Urinary bladder (tissue), 4 donors: Measurements from ENCODE around the gene AK8. TPM values are rescaled to one million over a fixed set of nuclear protein-coding genes. Genes with fewer than 3 reads are reported as not detected.

Experiments used
- DNase-seq: peaks from one replicate; pipeline ENCODE4 v3.0.0-alpha.2; 2015; ENCODE audit errors: extremely low spot score
- H3K27ac ChIP-seq: one replicate; pipeline ENCODE4 v1.5.1; 2013; ENCODE audit warnings: low read depth, mild to moderate bottlenecking, moderate library complexity
- H3K36me3 ChIP-seq: one replicate; pipeline ENCODE4 v1.6.1; 2013; ENCODE audit warnings: mild to moderate bottlenecking, moderate library complexity; ENCODE audit not compliant: insufficient read depth
- H3K4me1 ChIP-seq: one replicate; pipeline ENCODE4 v1.6.1; 2013; ENCODE audit warnings: mild to moderate bottlenecking, moderate library complexity; ENCODE audit not compliant: insufficient read depth
- H3K4me3 ChIP-seq: one replicate; pipeline ENCODE4 v1.5.1; 2013; ENCODE audit warnings: low read depth, low read length
- WGBS: extraction: QIAGEN DNeasy Blood & Tissue Kit; methylation state at CpG from one replicate; pipeline ENCODE4 v1.1.7; 2013; 5-methylcytosine and 5-hydroxymethylcytosine counted together
- polyA plus RNA-seq: library from polyadenylated mRNA; stranded (reverse); fragments of 200-250 nt; gene quantifications from one replicate; pipeline ENCODE4 v1.2.3, GENCODE V29; 2013
- total RNA-seq: library from RNA; depleted of rRNA; stranded (reverse); fragments of >200 nt; gene quantifications from one replicate; pipeline ENCODE4 v1.2.3, GENCODE V29; 2014
- donor health status: healthy with polysubstance abuse.
- donor health status: healthy.

AK8 gene
- total and polyA plus RNA-seq, 2 donors = 1.0 to 1.1 TPM

DNA sequence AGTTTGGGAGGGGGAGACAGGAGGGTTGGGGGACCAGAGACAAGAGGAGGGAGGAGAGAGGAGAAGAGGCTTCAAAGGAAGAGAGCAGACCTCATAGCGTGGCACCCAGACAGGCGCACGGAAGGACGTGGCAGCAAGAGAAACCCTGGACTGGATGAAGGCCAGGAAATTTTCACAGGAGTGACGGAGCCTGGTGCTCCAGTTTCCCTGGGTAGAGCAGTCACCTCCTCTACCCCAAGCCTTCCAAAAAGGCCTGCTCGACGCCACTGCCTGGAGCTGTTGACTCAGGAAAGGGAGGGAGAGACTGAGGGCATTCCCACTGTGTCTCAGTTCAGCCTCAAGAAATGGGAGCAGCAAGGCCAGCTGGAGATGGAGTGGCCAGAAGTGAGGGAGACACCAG, 19.3 kb downstream of the AK8 start:
- 72% methylated on average over 7 of the region's 7 CpGs for WGBS
- no peak for DNase-seq
- no peak overlapping the region for H3K4me3 ChIP-seq
- no peaks in the 10 kb centered on the region for H3K36me3 ChIP-seq
- H3K4me1 ChIP-seq = no peaks in the 10 kb centered on the region
- H3K27ac ChIP-seq = no peak overlapping the region

DNA sequence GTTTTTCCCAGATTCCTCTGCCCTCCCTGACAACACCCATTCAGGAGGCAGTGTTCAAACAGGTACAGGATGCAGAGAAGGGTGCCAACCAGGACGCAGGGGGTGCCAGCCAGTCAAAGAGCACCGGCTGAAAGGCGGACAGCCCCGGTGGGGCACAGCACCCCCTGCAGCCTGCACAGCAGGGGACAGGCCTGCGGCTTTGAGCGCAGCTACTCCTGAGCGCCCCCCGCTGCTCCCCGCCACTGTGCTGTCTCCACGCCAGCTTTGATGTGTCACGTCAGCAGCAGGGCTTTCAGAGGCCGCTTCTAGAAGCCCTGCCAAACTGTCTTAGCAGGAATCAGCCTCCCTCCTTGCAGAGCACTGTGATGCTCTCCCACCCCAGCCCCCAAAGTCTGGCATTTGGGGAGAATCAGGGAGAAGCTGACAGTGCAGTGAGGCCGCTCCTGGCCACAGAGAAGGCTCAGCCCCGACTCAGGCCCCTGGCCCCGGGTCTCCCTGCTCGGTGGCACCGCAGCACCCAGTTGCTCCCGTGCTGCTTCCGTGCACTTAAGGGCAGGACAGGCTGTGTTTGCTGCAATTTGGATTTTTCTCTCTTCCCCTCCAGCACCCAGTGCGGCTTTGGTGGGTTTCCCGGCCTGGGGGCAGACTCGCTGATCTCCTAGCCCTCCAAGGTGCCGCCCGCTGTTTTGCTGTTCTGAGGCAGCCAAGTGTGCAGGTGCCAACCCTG, 20.3 kb downstream of the AK8 start:
- 41% methylated on average over 24 of the region's 24 CpGs for WGBS
- H3K36me3 ChIP-seq = no peaks in the 10 kb centered on the region
- no peak for DNase-seq

DNA sequence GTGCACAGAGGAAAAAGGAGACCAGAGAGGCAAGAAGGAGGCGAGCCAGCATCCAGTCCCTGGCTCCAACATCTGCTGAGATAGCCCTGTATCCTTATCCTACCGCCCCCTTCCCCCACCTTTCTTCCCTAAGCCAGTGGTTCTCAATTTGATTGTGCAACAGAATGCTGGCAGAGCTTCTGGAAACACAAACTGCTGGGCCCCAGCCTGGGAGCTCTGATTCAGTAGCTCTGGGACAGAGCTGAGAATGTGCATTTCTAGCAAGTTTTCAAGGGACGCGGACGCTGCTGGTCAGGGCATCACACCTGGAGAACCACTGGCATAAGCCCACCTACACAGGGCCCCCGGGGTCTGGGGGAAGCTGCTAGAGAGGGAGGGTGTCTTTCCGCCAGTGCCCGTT, 21.1 kb downstream of the AK8 start:
- Histone ChIP-seq H3K27ac (no peak overlapping the region), H3K4me3 (no peak overlapping the region), H3K4me1 (no peaks in the 10 kb centered on the region), H3K36me3 (no peaks in the 10 kb centered on the region)
- DNase-seq = no peak
- 46% methylated on average over 8 of the region's 8 CpGs for WGBS

More for the DNA sequence above, 20.3 kb downstream of the AK8 start:
- Histone ChIP-seq H3K4me1 (no peaks in the 10 kb centered on the region), H3K27ac (no peak overlapping the region), H3K4me3 (no peak overlapping the region)

DNA sequence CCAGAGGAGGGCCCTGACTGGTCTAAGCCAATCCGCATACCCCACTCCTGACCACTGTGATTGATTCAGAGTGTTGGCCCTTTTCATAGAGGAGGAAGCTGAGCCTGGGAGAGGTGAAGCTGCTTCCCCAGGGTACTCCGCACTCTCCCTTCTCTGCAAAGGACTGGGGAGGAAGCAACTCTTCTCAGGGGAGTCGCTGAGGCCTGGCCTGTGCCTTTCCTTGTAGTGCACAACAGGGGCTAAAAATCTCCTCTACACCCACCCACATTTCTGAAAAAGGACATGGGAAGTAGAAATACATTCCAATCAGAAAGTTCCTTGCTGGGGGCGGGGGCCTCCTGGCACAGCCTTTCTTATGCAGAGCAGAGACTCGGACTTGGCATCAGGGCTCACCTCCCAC, 22.2 kb downstream of the AK8 start:
- no peak overlapping the region for H3K4me3 ChIP-seq
- DNase-seq = no peak
- WGBS = 90% methylated on average over 5 of the region's 5 CpGs
- no peaks in the 10 kb centered on the region for H3K36me3 ChIP-seq
- H3K4me1 ChIP-seq = no peaks in the 10 kb centered on the region
- no peak overlapping the region for H3K27ac ChIP-seq

DNA sequence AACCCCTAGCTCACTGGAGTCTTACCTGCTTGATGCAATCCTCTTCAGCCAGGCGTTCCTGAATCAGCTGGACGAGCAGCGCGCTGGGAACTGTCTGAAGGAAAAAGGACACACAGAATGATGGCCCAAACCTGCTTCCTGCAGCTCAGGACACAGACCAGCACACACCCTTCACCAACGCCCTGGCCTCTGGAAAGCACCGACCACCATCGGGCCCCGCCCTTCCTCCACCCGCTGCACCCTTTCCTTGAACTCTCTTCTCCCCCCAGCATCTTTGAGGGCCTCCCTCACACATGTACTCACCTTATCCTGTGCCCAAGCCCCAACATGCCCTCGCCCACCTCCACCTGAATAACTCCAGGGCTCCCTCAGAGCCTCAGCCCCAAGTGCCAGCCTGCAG, 23.3 kb downstream of the AK8 start:
- no peaks in the 10 kb centered on the region for H3K4me1 ChIP-seq
- no peak for DNase-seq
- H3K4me3 ChIP-seq = no peak overlapping the region
- H3K36me3 ChIP-seq = no peaks in the 10 kb centered on the region
- 82% methylated on average over 10 of the region's 10 CpGs for WGBS
- H3K27ac ChIP-seq = no peak overlapping the region

DNA sequence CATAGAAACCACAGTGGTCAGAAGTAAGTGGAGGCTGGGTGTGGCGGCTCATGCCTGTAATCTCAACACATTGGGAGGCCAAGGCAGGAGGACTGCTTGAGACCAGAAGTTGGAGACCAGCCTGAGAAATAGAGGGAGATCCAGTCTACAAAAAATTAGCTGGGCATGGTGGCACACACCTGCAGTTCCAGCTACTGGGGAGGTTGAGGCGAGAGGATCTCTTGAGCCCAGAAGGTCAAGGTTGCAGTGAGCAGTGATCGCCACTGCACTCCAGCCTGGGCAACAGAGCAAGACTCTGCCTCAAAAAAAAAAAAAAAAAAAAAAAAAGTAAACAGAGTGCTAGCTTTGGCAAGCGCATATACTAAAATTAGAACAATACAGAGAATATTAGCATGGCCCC, 24.6 kb downstream of the AK8 start:
- Histone ChIP-seq H3K27ac (no peak overlapping the region), H3K4me1 (no peaks in the 10 kb centered on the region), H3K4me3 (no peak overlapping the region), H3K36me3 (no peaks in the 10 kb centered on the region)
- WGBS = 92% methylated on average over 4 of the region's 4 CpGs
- no peak for DNase-seq

DNA sequence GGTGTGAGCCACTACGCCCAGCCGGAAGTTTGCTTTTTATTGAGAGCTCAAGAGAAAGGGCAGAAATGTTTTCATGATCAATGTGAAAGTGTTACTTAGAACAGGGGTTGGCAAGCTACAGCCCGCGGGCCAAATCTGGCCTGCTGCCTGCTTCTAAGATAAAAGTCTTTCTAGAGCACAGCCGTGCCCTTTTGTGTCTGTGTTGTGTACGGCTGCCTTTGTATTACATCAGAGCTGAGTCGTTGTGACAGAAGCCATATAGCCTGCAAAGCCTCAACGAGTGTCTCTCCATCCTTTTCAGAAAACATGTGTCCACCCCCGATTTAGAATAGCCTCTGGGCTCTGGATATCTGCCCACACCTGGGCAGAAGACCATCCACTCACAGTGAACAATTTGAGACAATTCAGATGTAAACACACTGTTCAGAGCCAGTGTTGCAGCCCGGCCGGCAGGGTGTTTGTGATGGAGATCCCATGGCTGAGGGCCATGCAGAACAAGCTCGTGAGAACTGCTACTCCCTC, 28.8 kb downstream of the AK8 start:
- 35% methylated on average over 12 of the region's 12 CpGs for WGBS

DNA sequence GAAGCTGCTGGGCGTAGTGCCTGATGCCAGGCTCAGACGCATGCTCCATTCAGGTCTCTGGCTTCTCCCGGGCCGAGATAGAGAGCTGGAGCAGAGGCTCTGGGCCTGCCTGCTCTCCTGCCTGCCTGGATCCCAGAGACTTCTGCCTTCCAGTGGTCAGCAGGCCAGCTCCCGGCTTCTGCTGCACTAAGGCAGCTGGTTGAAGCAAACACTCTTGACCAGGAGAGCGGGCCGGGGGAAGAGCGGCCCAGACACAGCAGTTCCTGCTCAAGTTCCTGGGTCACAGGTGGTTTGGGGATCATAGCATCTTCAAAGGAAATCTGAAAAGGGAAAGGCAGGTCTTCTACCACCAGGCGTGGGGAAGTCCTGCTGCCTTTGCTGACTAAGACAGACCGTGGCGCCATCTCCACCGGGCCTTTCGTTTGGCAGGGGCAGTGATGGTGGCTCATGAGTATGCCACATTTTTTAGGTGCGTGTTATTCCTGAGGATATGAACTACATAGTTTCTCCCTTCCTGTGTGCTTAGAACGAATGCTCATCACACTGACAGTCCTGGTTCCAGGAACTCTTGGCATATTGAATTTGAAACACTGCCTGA, 31.1 kb downstream of the AK8 start:
- Histone ChIP-seq H3K36me3 (no peaks in the 10 kb centered on the region), H3K4me3 (no peak overlapping the region), H3K27ac (no peak overlapping the region), H3K4me1 (no peaks in the 10 kb centered on the region)
- DNase-seq = no peak
- 93% methylated on average over 15 of the region's 15 CpGs for WGBS

More for the DNA sequence above, 28.8 kb downstream of the AK8 start:
- DNase-seq = no peak
- Histone ChIP-seq H3K4me3 (no peak overlapping the region), H3K36me3 (no peaks in the 10 kb centered on the region), H3K27ac (no peak overlapping the region), H3K4me1 (no peaks in the 10 kb centered on the region)

DNA sequence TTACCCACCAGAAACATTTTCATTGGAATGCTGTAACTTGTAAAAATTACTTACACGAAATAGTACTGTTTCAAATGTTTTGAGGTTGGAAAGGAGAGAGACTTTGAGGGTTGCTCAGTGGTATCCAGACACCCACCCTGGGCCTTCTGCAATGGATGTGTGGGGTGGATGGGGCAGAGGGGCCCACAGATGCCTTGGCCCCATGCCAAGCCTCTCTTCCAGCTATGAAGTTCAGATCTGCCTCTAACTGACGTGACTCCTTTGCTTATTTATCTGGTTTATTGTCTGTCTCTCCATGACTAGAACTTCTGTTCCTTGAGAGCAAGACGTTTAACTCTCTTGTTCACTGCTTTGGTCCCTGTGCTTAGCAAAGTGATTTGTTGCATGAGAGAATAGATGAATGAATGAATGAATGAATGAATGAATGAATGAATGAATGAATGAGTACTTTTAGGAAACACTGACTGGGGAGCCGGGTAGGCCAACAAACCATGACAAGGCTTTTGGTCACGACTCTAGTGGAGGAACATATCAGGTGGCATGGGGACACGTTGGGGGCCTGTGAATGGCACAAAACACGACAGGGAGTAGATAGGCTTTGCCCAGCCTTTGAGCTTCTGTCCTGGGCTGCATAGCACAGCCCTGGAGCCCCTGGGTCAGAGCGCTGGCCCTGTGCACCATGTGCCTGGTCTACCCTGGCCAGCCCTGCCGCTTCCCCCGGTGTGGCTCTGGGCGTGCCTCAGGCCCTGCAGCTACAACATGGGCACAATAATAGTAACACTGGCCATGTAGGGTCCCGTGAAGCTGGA, 31.8 kb downstream of the AK8 start:
- 87% methylated on average over 12 of the region's 12 CpGs for WGBS

DNA sequence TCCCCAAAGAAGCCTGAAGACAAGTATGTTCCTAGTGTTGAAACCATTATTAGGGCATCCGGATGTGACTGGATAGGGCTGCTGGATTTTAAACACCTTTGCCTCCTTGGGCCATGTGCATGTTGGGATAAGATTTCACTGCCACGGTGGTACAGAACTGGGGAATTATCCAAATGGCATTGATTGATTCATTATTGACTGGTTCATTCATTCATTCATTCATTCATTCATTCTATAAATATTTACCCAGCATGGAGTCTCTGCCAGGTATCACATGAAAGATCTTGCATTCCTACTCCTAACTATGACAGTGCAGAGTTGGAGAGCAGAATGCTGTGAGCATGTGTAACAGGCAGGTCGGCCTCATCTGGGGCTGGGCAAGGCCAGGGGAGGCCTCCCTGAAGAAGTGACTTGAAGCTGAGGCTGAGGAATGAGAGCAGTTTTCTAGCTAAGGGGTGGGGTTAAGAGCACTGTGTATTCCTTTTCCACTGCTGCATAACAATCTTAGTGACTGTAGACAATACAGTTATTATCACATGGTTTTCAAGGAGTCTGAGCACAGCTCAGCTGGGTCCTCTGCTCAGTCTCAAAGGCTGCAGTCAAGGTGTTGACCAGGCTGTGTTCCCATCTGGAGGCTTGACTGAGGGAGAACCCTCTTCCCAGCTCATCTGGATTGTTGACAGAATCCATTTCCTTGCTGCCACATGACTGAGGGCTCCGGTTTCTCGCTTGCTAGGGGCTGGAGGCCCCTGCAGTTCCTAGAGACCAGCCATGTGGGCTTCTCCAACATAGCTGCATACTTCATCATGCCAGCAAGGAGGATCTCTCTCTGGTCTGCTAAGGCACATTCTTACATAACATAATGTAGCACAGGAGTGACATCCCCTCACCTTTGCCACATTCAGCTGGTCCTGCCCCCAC, 35.7 kb downstream of the AK8 start:
- Histone ChIP-seq H3K27ac (no peak overlapping the region), H3K4me3 (no peak overlapping the region), H3K4me1 (no peaks in the 10 kb centered on the region), H3K36me3 (no peaks in the 10 kb centered on the region)
- no peak for DNase-seq
- WGBS = 84% methylated on average over 5 of the region's 5 CpGs

More for the DNA sequence above, 31.8 kb downstream of the AK8 start:
- Histone ChIP-seq H3K36me3 (no peaks in the 10 kb centered on the region), H3K27ac (no peak overlapping the region), H3K4me3 (no peak overlapping the region), H3K4me1 (no peaks in the 10 kb centered on the region)
- DNase-seq = no peak

DNA sequence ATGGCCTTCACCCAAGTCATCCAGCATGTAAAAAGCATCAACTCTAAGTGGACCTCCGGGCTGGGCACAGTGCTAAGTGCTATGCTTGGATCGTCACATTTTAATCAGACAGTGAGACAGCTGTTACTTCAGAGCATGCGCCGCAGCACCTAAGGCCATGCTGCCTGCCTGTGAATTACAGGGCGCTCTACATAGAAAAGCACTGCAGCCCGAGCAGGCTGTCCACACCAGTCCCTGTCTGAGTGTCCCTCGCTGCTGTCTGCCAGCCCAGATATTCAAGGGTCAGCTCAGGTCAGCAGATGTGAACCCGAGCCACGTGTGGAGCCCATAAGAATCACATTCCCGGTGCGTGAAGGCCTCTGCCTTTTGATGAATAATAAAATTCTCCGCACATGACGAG, 37.1 kb downstream of the AK8 start:
- DNase-seq = no peak
- Histone ChIP-seq H3K4me3 (no peak overlapping the region), H3K27ac (no peak overlapping the region), H3K4me1 (no peaks in the 10 kb centered on the region), H3K36me3 (no peaks in the 10 kb centered on the region)
- WGBS = 77% methylated on average over 13 of the region's 13 CpGs

DNA sequence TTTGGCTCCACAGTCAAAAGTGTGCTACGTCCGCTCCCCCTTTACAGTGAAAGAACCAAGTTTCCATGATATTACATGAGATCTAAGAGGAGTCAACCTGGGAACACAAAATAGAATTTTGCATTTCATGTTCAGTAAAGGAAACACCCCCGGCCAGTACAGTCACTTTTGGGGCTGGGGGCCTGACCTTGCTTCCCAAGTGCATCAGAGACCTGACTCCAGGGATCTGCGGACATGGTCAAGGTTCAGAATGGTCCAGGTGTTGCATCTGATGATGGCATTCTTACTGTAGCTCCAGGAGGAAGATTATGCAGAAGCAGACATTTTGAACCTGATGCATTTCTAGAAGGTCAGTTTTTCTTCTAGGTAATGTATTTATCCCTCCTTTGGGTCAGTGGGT, 39.8 kb downstream of the AK8 start:
- Histone ChIP-seq H3K27ac (no peak overlapping the region), H3K36me3 (no peaks in the 10 kb centered on the region), H3K4me3 (no peak overlapping the region), H3K4me1 (no peaks in the 10 kb centered on the region)
- no peak for DNase-seq
- WGBS = 93% methylated on average over 4 of the region's 4 CpGs
